Endometrial microvascular endothelial cells (primary cell): ENCODE measurements around the gene OR2V1. TPM values are rescaled to one million over a fixed set of nuclear protein-coding genes. Genes with fewer than 3 reads are reported as not detected.
"Not testable (repeated sequence)": the region's sequence is repeated elsewhere in the genome, so short reads cannot be mapped to it uniquely, and the experiment has no call there.

ENCODE experiments used
- in situ Hi-C: cut with HindIII; loops from 2 replicates; pipeline ENCODE4 v1.10.0; 2017; ENCODE audit warnings: low sequenced_read_pairs, low pct_unique_long_range_greater_than_20kb; ENCODE audit errors: inconsistent ontology term
- total RNA-seq: library from RNA; depleted of rRNA; stranded (reverse); fragments of >200 nt; gene quantifications from one replicate; pipeline ENCODE4 v1.2.3, GENCODE V29; 2015; ENCODE audit errors: inconsistent ontology term

The OR2V1 gene
- total RNA-seq, 1 donor from 2014 or later = not detected

DNA sequence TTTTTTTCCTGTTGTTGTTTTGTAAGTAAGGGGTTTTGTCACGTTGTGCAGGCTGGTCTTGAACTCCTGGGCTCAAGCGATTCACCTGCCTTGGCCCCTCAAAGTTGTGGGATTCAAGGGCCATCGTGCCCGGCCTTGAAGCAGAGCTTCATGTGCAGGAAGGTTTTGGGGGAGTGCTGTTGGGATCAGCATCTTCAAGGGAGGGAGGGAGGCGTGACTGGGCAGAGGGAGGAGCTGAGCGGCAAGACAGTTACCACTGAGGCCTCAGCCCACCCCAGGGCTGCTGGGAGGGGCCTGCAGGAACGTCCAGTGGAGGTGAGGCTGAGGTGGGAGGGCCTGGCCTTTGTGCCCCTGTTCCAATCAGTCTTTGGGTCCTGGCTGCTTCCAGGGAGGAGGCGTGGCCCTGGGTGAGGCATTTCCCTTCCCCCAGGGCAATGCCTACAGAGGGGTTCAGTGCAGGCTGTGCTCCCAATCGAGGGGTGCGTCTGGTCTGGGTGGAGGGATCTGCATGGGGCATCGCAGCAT is 21.4 kb downstream of the OR2V1 start:
- in situ Hi-C loops = no loop called here

DNA sequence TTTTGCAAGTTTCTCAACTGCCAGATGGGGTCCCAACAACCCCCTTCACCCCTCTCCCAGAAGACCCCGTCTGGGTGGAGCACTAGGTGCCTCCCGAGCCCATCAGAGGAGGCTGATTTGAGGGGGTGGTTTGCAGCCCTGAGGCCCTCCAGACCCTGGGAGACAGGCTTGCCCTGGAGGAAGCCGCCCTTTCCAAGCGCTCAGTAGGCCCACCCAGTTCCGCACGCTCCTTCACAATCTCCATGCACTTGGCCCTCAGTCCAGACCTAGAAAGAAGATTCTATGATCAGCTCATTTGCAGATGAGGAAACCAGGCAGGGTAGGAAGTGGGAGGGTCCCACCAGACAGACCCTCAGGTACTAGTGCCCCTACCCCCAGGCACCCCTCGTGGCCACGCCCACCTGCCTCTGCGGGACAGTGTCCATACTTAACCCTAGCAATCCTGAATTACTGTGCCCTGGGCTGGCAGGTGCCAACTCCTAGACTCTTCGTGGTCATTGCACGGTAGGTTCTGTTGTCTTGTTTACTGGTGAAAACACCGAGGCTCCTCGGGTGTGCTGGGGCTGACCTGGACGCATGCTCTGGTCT is 22.3 kb downstream of the OR2V1 start:
- in situ Hi-C loops = no loop called here

DNA sequence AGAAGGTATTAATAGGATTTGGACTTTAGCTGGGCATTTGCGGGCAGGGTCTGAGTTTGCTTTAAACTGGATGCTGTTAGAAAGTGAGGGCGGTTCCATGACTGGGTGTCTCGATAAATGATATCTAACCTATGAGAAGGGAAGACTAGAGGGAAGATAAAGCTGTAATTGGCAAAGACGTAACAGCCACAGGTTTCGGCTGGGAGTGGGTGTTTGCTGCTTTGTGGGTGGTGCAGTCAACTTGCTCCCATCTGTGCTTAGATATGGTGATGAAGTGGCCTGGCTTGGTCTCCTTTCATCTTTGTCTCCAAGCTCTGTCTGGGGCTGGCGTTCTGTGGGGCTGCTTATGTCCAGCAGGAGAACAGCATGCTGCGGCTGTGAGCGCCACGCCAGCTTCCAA is 23.3 kb downstream of the OR2V1 start:
- in situ Hi-C loops = no loop called here

DNA sequence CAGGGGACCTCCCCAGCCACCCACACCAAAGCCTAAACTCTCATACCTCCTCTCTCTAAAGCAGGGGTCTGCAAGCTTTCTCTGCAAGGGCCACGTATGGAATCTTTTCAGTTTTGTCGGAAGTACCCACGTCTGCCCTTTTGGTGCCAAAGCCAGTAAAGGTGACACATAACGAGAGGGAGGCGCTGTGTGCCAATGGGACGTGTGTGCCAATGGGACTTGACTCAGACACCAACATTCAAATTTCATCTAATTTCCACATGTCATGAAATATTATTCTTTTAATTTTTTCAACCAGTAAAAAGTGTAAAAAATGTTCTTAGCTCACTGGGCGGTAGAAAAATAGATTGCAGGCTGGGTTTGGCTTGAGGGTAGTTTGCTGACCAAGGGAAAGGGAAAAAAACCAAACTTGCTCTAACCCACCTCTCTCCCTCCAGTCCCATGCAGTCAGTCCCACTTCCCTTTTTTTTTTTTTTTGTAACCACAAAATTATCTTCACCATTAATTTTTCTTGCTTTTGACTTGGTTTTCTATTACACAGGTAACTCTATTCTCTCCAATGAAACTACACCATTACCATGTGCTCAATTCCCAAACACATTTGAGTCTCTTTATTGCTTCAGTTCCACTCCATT is 25.5 kb downstream of the OR2V1 start:
- in situ Hi-C loops = no loop called here

GRCh38 chr5:181104606-181105390 is 26.2 kb downstream of the OR2V1 start:
- in situ Hi-C loops = not testable (repeated sequence)

GRCh38 chr5:181104259-181104568 is 26.8 kb downstream of the OR2V1 start:
- in situ Hi-C loops = not testable (repeated sequence)

DNA sequence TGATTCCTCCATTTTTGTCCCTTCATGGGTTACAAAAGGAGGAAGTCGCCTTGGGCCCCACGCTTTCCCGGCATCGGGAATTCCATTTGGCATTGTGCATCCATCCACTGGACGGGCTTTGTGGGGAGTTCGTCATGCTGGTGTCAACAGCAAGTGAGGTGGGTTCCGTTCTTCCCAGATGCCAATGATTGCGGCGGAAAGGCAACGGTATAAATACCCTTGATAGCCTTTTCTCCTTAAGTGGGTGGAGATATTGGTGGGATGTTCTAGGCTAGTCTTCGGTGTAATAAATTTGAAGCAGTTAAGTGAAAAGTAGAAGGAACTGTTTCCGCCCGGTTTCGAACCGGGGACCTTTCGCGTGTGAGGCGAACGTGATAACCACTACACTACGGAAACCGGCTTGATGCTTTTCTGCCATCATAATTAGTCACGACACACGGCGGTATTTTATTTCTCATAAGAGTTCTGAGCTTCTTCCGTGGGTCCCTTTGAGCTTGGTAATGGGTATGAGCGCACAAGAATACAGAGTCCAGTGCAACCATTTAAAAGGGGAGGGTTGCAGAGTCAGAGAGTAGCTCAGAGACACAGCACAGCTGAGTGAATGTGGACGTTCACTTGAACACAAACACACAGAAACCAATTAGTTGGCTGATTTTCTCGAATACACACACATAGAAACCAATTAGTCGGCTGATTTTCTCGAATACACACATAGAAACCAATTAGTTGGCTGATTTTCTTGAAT is 28.9 kb downstream of the OR2V1 start:
- in situ Hi-C loops = not testable (repeated sequence)

GRCh38 chr5:181101030-181101641 is 29.8 kb downstream of the OR2V1 start:
- in situ Hi-C loops = not testable (repeated sequence)

DNA sequence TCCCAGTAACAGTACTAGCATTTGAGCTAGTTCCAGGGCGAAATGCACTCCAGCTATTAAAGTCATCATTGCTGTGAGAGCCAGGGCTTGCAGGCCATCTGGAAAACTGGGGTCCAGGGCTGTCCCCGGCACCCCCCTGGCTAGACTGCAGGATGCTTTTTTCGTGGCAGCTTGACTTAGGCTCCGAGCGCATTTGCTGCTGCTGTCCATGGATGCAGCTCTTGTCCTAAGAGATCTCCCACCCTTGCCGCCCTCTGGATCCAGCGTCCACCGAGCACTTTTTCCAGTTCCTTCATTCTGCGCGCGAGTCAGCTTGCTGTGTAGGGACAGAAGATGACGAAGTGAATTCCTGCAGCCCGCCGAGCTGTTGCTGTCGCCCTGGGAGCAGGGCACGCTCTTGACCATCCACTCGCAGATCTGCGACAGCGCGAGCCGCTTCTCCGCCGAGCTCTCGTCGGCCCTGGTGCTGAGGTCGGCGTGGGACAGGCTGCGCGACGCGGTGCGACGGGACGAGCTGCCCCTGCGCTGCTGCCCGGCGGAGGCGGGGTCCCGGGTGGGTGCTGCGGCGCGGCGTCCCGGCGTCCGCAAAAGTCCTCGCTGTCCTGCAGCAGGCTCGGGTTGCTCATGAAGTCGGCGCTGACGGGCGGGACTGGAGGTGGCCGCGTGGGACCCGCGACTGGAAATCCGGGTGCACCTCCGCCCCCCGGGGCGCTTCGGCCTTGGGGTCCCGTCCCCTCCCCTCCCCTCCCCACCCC is 30.7 kb downstream of the OR2V1 start:
- in situ Hi-C loops = no loop called here

DNA sequence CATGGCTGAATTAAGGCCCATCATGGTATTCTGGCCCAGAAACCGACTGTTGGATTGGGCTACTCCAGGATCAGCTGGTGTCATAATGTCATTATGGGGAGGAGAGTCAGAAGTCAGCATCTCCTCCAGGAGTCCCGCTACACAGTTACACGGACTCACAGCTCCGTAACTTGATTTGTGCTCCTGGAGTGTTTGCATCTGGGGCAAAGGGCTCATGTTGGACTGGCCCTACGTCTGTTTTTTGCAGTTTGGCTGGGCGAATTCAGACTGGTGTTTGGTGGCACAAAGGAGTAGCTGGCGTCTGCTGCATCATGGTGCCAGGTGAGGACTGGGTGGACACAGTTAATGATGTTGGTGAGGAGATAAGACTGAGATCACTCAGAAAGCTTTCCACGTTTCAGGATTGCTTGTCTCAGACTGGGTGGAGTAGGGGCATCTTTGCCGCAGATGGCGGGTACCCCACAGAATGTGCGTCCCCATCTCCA is 31.3 kb downstream of the OR2V1 start:
- in situ Hi-C loops = no loop called here

GRCh38 chr5:181098762-181099601 is 32.0 kb downstream of the OR2V1 start:
- in situ Hi-C loops = no loop called here

DNA sequence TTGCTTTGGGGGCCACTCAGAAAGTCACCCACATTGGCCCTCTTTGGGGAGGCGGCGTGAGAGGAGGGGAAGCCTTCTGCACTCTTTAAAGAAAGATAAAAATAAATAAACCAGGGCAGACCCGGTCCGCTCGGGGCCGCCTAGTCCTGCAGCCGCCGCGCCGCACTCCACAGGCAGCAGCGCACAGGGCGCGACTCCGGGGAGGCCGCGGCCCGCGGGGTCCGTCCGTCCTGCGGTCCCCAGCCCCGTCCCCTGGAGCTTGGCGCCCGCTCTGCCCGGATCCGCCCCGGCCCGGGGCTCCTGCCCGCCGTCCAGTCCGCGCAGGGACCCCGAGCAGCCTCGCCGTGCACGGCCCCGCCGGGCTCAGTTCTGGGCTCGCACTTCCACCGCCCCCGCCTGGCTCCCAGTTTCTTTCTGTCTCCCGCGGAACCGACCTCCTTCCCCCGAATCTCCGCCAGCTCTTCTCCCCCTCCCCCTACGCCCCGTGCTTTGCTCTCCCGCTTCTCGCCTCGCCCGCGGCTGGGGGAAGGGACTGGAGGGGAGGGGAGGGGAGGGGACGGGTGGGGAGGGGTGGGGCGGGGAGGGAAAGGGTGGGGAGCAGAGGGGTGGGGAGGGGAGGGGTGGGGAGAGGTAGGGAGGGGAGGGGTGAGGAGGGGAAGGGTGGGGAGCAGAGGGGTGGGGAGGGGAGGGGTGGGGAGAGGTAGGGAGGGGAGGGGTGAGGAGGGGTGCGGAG is 33.0 kb downstream of the OR2V1 start:
- in situ Hi-C loops = not testable (repeated sequence)

DNA sequence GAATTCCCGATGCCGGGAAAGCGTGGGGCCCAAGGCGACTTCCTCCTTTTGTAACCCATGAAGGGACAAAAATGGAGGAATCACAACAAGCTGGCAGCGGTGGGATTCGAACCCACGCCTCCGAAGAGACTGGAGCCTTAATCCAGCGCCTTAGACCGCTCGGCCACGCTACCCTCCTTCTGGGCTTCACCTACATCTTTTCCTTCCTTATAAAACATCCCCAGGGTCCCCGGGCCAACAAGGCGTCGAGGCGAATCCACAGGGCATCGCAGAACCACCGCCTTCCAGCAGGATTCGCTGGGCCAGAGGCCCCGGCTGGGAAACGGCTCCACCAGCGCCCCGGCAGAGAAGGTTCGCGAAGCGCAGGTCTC is 33.6 kb downstream of the OR2V1 start:
- in situ Hi-C loops = not testable (repeated sequence)

GRCh38 chr5:181096721-181097382 is 34.1 kb downstream of the OR2V1 start:
- in situ Hi-C loops = not testable (repeated sequence)

DNA sequence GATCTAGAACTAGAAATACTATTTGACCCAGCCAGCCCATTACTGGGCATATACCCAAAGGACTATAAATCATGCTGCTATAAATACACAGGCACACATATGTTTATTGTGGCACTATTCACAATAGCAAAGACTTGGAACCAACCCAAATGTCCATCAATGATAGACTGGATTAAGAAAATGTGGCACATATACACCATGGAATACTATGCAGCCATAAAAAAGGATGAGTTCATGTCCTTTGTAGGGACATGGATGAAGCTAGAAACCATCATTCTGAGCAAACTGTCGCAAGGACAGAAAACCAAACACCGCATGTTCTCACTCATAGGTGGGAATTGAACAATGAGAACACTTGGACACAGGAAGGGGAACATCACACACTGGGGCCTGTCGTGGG is 35.8 kb downstream of the OR2V1 start:
- in situ Hi-C loops = not testable (repeated sequence)

DNA sequence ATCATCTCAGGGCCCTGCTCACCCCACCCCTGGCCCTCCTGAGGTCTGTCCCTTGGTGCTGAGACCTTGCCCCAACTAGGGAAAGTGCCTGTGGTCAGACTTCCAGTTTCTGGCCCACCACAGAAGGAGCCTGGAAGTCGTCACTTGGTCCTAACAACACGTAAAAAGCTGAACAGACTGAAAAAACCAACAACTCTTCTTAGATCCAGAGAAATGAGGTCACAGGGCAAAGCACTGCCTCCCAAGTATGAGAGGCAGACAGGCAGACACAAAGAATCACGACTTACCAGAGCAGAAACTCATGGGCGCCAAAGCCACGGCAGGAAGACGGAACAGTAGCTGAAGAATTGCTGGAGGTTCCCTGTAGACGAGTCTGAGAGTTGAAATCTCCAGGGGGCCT is 38.5 kb downstream of the OR2V1 start:
- in situ Hi-C loops = no loop called here
